Ishikawa (cell line): ENCODE data around the gene CHRNB4.

Source experiments
- CEBPB ChIP-seq: IDR thresholded peaks from 2 replicates; pipeline ENCODE4 v1.6.1; 2012
- EGR1 ChIP-seq: IDR thresholded peaks from 2 replicates; pipeline ENCODE4 v1.6.1; 2012
- EP300 ChIP-seq: IDR thresholded peaks from 2 replicates; pipeline ENCODE4 v1.6.1; 2012; ENCODE audit warnings: borderline replicate concordance
- MAX ChIP-seq: IDR thresholded peaks from 2 replicates; pipeline ENCODE4 v1.6.1; 2012
- NFIC ChIP-seq: IDR thresholded peaks from 2 replicates; pipeline ENCODE4 v1.6.1; 2012
- RAD21 ChIP-seq: IDR thresholded peaks from 2 replicates; pipeline ENCODE4 v1.6.1; 2012; ENCODE audit warnings: low read depth
- REST ChIP-seq: IDR thresholded peaks from 2 replicates; pipeline ENCODE4 v1.6.1; 2012; ENCODE audit warnings: low read depth, mild to moderate bottlenecking
- YY1 ChIP-seq: IDR thresholded peaks from 2 replicates; pipeline ENCODE4 v1.6.1; 2012; ENCODE audit warnings: low read depth
- ZBTB7A ChIP-seq: IDR thresholded peaks from 2 replicates; pipeline ENCODE4 v1.6.1; 2012; ENCODE audit warnings: low read depth

GRCh38 chr15:78599189-78599588 lies 41.8 kb downstream of the CHRNB4 start:
- TF ChIP-seq CEBPB (no peak), YY1 (no peak), EP300 (no peak), EGR1 (no peak), MAX (no peak), NFIC (no peak), ZBTB7A (no peak), RAD21 (no peak), REST (no peak)
